ENCODE data around the gene MFAP5. TPM values are rescaled to one million over a fixed set of nuclear protein-coding genes. Genes with fewer than 3 reads are reported as not detected.

Gene MFAP5
- polyA plus RNA-seq, 3 donors = not detected

DNA sequence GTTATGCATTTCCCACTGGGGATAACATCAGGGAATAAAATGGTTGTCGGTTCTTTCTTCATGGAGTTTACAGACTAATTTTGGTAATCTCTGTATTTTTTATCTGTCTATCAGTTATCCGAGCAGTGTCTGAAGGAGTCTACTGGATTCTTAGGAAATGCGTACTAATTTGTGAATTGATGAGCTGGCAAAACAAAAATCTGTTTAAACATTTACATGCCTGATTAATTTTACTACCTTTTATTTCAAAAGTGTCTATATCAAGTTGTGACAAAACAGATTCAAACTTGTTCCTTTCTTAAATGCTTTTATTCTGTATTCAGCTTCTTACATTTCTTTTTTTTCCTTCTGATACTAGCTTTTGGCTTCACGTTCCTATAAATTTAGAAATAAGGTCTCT, 39.5 kb upstream of the MFAP5 start:
- peaks cover 0 to 8% of the 10 kb centered on the region in 2 donors for H3K36me3 Mint-ChIP-seq
- H3K27ac Mint-ChIP-seq = no peak overlapping the region
- TF ChIP-seq, protein P1, sequence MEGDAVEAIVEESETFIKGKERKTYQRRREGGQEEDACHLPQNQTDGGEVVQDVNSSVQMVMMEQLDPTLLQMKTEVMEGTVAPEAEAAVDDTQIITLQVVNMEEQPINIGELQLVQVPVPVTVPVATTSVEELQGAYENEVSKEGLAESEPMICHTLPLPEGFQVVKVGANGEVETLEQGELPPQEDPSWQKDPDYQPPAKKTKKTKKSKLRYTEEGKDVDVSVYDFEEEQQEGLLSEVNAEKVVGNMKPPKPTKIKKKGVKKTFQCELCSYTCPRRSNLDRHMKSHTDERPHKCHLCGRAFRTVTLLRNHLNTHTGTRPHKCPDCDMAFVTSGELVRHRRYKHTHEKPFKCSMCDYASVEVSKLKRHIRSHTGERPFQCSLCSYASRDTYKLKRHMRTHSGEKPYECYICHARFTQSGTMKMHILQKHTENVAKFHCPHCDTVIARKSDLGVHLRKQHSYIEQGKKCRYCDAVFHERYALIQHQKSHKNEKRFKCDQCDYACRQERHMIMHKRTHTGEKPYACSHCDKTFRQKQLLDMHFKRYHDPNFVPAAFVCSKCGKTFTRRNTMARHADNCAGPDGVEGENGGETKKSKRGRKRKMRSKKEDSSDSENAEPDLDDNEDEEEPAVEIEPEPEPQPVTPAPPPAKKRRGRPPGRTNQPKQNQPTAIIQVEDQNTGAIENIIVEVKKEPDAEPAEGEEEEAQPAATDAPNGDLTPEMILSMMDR (IDR thresholded peaks at IDR 0.05) = no peak
- intact Hi-C loops (cut with micrococcal nuclease) = no loop called here
- Histone ChIP-seq H2AFZ (ENCODE audit: insufficient read depth, low read depth, low read length, poor library complexity, severe bottlenecking) (no peak overlapping the region), H3K9me3 (replicated peaks in 1 of 2; ENCODE audit: control insufficient read depth in 1 of 2, insufficient read depth in 1 of 2, low read length in 2 of 2) (no peaks in the 10 kb centered on the region), H3K27ac (ENCODE audit: low read depth in 1 of 2, low read length in 2 of 2) (no peak overlapping the region), H3K79me2 (ENCODE audit: insufficient read depth, low read length) (peaks cover 6% of the 10 kb centered on the region), H4K20me1 (ENCODE audit: insufficient read depth, low read length) (no peaks in the 10 kb centered on the region), H3K27me3 (ENCODE audit: control insufficient read depth in 2 of 2, insufficient read depth in 2 of 2, low read length in 2 of 2) (no peaks in the 10 kb centered on the region), H3K4me3 (replicated peaks in 1 of 3; ENCODE audit: low read depth in 2 of 3, low read length in 3 of 3) (no peak overlapping the region), H3K9ac (ENCODE audit: insufficient read depth, low read length, poor library complexity, severe bottlenecking) (no peak overlapping the region), H3K4me2 (replicated peaks; ENCODE audit: extremely low read depth, low read length, poor library complexity, severe bottlenecking) (no peak overlapping the region), H3K36me3 (replicated peaks in 1 of 2; ENCODE audit: control insufficient read depth in 1 of 2, insufficient read depth in 2 of 2, low read length in 2 of 2) (no peaks in the 10 kb centered on the region), H3K4me1 (ENCODE audit: control insufficient read depth in 1 of 2, insufficient read depth in 2 of 2, low read length in 2 of 2) (peaks cover 14 to 15% of the 10 kb centered on the region in 2 donors)
- no CpG with 5 or more reads among the region's 4 CpGs for WGBS (ENCODE audit: insufficient coverage)
- H3K4me1 Mint-ChIP-seq = peaks cover 16% of the 10 kb centered on the region
- peaks cover 0 to 17% (median 4%) of the 10 kb centered on the region in 3 donors for H3K27me3 Mint-ChIP-seq (ENCODE audit: low read depth in 3 of 3)
- DNase-seq = no peak
- H3K4me3 Mint-ChIP-seq = no peak overlapping the region
- H3K9me3 Mint-ChIP-seq = peaks cover 0 to 4% (median 0%) of the 10 kb centered on the region in 7 donors

DNA sequence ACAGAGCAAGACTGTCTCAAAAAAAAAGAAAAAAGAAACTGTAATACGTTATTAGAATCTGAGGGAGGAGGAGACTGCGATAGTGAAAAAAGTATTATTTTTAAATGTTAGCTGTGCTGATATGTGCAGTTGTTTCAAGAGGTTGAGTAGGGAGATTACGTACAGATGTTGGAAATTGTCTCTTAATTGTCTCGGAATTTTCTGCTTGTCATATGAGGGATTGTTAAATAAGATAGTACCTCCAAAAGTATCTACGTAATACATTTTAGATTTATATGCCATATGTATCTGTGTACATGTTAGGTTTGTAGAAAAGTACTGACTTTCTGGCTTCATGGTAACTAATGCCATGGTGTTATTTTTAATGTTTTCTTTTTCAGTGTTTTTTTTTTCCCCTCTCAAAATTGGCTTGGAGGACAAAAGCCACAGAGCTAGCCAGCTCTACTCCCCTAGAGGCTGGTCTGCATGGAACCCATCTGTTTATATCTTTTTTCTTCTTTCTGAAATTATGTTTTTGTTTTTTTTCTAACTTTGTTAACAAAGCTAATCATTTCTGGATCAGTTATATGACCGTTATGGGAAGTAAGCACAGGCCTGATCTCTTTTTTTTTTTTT, 38.5 kb upstream of the MFAP5 start:
- 96% methylated on average over 2 of the region's 6 CpGs for WGBS (ENCODE audit: insufficient coverage)
- no peak overlapping the region for H3K9ac ChIP-seq (ENCODE audit: insufficient read depth, low read length, poor library complexity, severe bottlenecking)

More for the DNA sequence above, 38.5 kb upstream of the MFAP5 start:
- H3K79me2 ChIP-seq (ENCODE audit: insufficient read depth, low read length) = peaks cover 6% of the 10 kb centered on the region
- intact Hi-C loops (cut with micrococcal nuclease) = no loop called here
- Mint-ChIP-seq H3K36me3 (peaks cover 0 to 8% of the 10 kb centered on the region in 2 donors), H3K4me3 (no peak overlapping the region), H3K27ac (no peak overlapping the region), H3K9me3 (peaks cover 0 to 6% (median 0%) of the 10 kb centered on the region in 7 donors), H3K27me3 (ENCODE audit: low read depth in 3 of 3) (peaks cover 6 to 26% (median 12%) of the 10 kb centered on the region in 3 donors), H3K4me1 (peaks cover 23% of the 10 kb centered on the region)
- H3K4me3 ChIP-seq (replicated peaks in 1 of 3; ENCODE audit: low read depth in 2 of 3, low read length in 3 of 3) = no peak overlapping the region
- H3K27ac ChIP-seq (ENCODE audit: low read depth in 1 of 2, low read length in 2 of 2) = no peak overlapping the region
- H4K20me1 ChIP-seq (ENCODE audit: insufficient read depth, low read length) = no peaks in the 10 kb centered on the region
- no peak overlapping the region for H2AFZ ChIP-seq (ENCODE audit: insufficient read depth, low read depth, low read length, poor library complexity, severe bottlenecking)
- no peaks in the 10 kb centered on the region for H3K9me3 ChIP-seq (replicated peaks in 1 of 2; ENCODE audit: control insufficient read depth in 1 of 2, insufficient read depth in 1 of 2, low read length in 2 of 2)
- no peaks in the 10 kb centered on the region for H3K36me3 ChIP-seq (replicated peaks in 1 of 2; ENCODE audit: control insufficient read depth in 1 of 2, insufficient read depth in 2 of 2, low read length in 2 of 2)
- H3K4me2 ChIP-seq (replicated peaks; ENCODE audit: extremely low read depth, low read length, poor library complexity, severe bottlenecking) = no peak overlapping the region
- DNase-seq = no peak
- H3K4me1 ChIP-seq (ENCODE audit: control insufficient read depth in 1 of 2, insufficient read depth in 2 of 2, low read length in 2 of 2) = peaks cover 17 to 20% of the 10 kb centered on the region in 2 donors
- H3K27me3 ChIP-seq (ENCODE audit: control insufficient read depth in 2 of 2, insufficient read depth in 2 of 2, low read length in 2 of 2) = peaks cover 3 to 6% of the 10 kb centered on the region in 2 donors
- TF ChIP-seq, protein P1 (IDR thresholded peaks at IDR 0.05) = no peak

Data from CD14-positive monocyte (primary cell).